ENCODE measurements around the gene PRKCA. TPM values are rescaled to one million over a fixed set of nuclear protein-coding genes. Genes with fewer than 3 reads are reported as not detected.

Gene PRKCA
- total and polyA plus RNA-seq, 9 of the 15 experiments (the other 6 are each of a cell fraction or from before 2014, with no cell fraction given) = 3.2 to 33.0 (median 17.8) TPM

DNA sequence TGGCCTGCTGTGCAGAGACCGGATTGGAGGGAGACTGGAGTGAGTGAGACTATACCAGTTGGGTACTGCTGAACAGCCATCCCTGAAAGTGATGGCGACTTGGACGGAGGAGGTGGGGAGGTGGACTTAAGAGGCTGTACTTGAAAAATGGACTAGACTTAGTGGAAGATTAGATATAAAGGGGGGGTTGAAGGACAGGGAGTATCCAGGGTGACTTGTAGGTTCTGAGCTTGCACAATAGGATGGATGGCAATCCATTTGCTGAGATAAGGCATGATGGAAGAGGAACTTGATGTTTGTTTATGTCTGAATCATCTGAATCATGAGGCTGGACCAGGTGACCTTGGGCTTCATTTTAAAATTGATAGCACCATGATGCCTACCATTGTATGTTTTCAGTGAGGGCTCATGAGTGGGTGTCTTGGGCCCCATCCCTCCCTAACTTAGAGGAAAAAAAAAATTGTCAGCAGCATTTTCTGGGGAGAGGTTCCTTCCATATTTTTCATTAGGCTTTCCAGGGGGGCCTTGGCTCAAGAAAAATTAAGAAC lies 41.2 kb downstream of the PRKCA start:
- ATAC-seq (peak; percentile 72), FAIRE-seq (peak; percentile 93), DNase-seq (ENCODE audit: extremely low read depth in 1 of 4, low spot score in 3 of 4) (peak; percentile 49 to 88 (median 65))
- H3K4me3 ChIP-seq = no peak overlapping the region
- 9% methylated on average over 3 of the region's 3 CpGs for WGBS (ENCODE audit: insufficient coverage, low coverage, missing lambda C conversion rate)
- CTCF ChIA-PET (ENCODE audit: low intra/inter-chr PET ratio) = no interaction called here
- no peaks in the 10 kb centered on the region for H3K9me1 ChIP-seq (ENCODE audit: control insufficient read depth, insufficient read depth, low read length)
- no peaks in the 10 kb centered on the region for H4K20me1 ChIP-seq (replicated peaks; ENCODE audit: control insufficient read depth, insufficient read depth, low read length)
- POLR2A ChIA-PET = interaction anchor here (1.4 to 1.9 kb wide), 4 partner anchors 10 to 17 kb away, joined by 5 to 11 read pairs (median 5); no protein-coding TSS in a partner anchor
- peaks cover 78% of the 10 kb centered on the region for H3K79me2 ChIP-seq (ENCODE audit: control insufficient read depth, insufficient read depth, low read length)
- H3K4me2 ChIP-seq (ENCODE audit: insufficient read depth, low read length) = peak overlapping the region; percentile 67
- H2AFZ ChIP-seq (ENCODE audit: low read depth, low read length) = peak overlapping the region; percentile 11; the same call in 1 of the 2 replicates
- H3K9ac ChIP-seq (ENCODE audit: insufficient read depth in 1 of 2, low read depth in 2 of 2, low read length in 2 of 2) = peak overlapping the region in 1 of 2 experiments; percentile 28; a peak in 1 of 4 replicates
- intact Hi-C loops (cut with micrococcal nuclease) = no loop called here
- BruUV-seq (replicated peaks) = no TSS peak
- no peaks in the 10 kb centered on the region for H3K27me3 ChIP-seq (ENCODE audit: control insufficient read depth in 2 of 2, insufficient read depth in 2 of 2, low read length in 2 of 2)
- no peaks in the 10 kb centered on the region; the same call in 2 of the 3 replicates for H3K36me3 ChIP-seq (ENCODE audit: control insufficient read depth, insufficient read depth, low read length)
- peak overlapping the region; percentile 67 for H3K27ac ChIP-seq (ENCODE audit: extremely low read depth, low read depth, low read length)
- H3K9me3 ChIP-seq (replicated peaks; ENCODE audit: control insufficient read depth, insufficient read depth, low read depth, low read length) = no peaks in the 10 kb centered on the region
- H3K4me1 ChIP-seq (replicated peaks in 1 of 2; ENCODE audit: control insufficient read depth in 2 of 2, insufficient read depth in 2 of 2, low read length in 2 of 2) = peaks cover 14 to 66% of the 10 kb centered on the region in 2 experiments
- in situ Hi-C loops (cut with MboI) = no loop called here
- TF ChIP-seq POLR2B (IDR thresholded peaks at IDR 0.05; ENCODE audit: low read depth, partially characterized antibody) (no peak), NFE2 (IDR thresholded peaks at IDR 0.05; ENCODE audit: low read depth) (peak; percentile 89), KAT8 (IDR thresholded peaks at IDR 0.05; ENCODE audit: low read depth) (no peak), SNRNP70 (optimal IDR thresholded peaks at IDR 0.05; ENCODE audit: low read depth, low read length) (no peak), ARNT (IDR thresholded peaks at IDR 0.05) (peak; percentile 36 to 89; a peak in 2 of 4 replicates), NONO (IDR thresholded peaks at IDR 0.05; ENCODE audit: low read depth in 2 of 2, low read length in 1 of 2) (no peak), CBX5 (IDR thresholded peaks at IDR 0.05; ENCODE audit: borderline replicate concordance, low read depth) (no peak), KLF6 (CRISPR knock-in tag; IDR thresholded peaks at IDR 0.05; ENCODE audit: borderline replicate concordance) (no peak), ZKSCAN8 (CRISPR knock-in tag; IDR thresholded peaks at IDR 0.05) (peak; percentile 65; the same call in 1 of the 2 replicates), FOXP1 (CRISPR knock-in tag; IDR thresholded peaks at IDR 0.05) (no peak), CBFA2T3 (IDR thresholded peaks at IDR 0.05) (peak; percentile 93), NR2C2 (CRISPR knock-in tag; IDR thresholded peaks at IDR 0.05) (no peak), NR2C2 (tag; IDR thresholded peaks at IDR 0.05) (peak; percentile 68), SRF (CRISPR knock-in tag; IDR thresholded peaks at IDR 0.05) (no peak; a peak in 2 of 4 replicates)
- TF ChIP-seq, protein P1, sequence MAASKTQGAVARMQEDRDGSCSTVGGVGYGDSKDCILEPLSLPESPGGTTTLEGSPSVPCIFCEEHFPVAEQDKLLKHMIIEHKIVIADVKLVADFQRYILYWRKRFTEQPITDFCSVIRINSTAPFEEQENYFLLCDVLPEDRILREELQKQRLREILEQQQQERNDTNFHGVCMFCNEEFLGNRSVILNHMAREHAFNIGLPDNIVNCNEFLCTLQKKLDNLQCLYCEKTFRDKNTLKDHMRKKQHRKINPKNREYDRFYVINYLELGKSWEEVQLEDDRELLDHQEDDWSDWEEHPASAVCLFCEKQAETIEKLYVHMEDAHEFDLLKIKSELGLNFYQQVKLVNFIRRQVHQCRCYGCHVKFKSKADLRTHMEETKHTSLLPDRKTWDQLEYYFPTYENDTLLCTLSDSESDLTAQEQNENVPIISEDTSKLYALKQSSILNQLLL (CRISPR knock-in tag; IDR thresholded peaks at IDR 0.05; ENCODE audit: borderline replicate concordance) = no peak
- TF ChIP-seq, protein P2, sequence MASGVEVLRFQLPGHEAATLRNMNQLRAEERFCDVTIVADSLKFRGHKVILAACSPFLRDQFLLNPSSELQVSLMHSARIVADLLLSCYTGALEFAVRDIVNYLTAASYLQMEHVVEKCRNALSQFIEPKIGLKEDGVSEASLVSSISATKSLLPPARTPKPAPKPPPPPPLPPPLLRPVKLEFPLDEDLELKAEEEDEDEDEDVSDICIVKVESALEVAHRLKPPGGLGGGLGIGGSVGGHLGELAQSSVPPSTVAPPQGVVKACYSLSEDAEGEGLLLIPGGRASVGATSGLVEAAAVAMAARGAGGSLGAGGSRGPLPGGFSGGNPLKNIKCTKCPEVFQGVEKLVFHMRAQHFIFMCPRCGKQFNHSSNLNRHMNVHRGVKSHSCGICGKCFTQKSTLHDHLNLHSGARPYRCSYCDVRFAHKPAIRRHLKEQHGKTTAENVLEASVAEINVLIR (CRISPR knock-in tag; IDR thresholded peaks at IDR 0.05) = no peak
- TF ChIP-seq, protein P3, sequence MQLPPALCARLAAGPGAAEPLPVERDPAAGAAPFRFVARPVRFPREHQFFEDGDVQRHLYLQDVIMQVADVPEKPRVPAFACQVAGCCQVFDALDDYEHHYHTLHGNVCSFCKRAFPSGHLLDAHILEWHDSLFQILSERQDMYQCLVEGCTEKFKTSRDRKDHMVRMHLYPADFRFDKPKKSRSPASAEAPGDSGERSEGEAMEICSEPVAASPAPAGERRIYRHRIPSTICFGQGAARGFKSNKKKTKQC (CRISPR knock-in tag; IDR thresholded peaks at IDR 0.05) = no peak
- TF ChIP-seq, protein P4, sequence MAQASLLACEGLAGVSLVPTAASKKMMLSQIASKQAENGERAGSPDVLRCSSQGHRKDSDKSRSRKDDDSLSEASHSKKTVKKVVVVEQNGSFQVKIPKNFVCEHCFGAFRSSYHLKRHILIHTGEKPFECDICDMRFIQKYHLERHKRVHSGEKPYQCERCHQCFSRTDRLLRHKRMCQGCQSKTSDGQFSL (CRISPR knock-in tag; IDR thresholded peaks at IDR 0.05) = 0 out of 2 replicates have a peak, but pooled peaks have one; percentile 57
- TF ChIP-seq, protein P4 (tag; IDR thresholded peaks at IDR 0.05) = peak in 1 of 2 experiments; percentile 70; a peak in 2 of 4 replicates

Measured in K562 (cell line).